Measurements from ENCODE around the gene LONRF2. TPM values are rescaled to one million over a fixed set of nuclear protein-coding genes. Genes with fewer than 3 reads are reported as not detected.

Gene LONRF2
- total RNA-seq, 1 donor from 2014 or later = 19.0 TPM

DNA sequence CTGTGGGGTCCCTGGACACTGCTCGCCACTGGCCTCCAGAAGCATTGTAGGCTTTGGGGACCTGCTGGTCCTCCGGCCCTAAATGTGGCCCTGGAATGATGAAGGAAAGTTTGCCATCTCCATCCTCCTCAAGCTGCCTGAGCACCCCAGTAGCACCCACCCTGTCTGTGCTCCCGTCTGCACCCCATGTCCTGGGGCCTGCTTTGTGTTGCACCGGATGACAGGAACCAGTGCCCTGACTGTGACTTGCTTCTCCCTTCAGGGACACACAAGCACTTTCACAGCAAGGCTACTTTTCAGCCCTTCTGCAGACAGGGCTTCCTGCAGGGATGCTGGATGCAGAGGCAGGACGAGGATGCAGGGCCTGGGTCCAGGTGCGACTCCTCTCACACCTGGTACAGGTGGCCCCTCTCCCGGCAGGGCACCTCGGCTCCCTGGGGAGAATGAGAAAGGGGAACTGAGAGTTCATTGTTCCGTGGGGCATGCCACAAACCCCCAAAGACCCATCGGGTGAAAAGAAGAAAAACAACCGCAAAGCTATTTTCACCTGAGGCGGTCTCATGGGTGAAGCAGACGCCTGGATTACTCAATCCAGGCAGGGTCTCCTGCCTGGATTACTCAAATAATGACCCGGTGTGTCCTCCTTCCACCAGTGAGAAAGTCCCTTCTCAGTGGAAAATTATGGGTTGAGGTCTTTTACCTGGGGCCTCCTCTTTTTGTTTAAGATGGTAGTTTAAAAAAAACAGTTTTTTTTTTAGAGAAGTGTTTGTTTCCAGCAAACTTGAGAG is 74.9 kb downstream of the LONRF2 start:
- H3K27ac ChIP-seq (replicated peaks) = no peak overlapping the region
- DNase-seq = no peak
- no peaks in the 10 kb centered on the region for H3K36me3 ChIP-seq
- H3K4me1 ChIP-seq = peaks cover 5% of the 10 kb centered on the region
- H3K9me3 ChIP-seq (replicated peaks) = no peaks in the 10 kb centered on the region
- peaks cover 7% of the 10 kb centered on the region for H3K27me3 ChIP-seq (ENCODE audit: low read depth)
- TF ChIP-seq, protein P1, sequence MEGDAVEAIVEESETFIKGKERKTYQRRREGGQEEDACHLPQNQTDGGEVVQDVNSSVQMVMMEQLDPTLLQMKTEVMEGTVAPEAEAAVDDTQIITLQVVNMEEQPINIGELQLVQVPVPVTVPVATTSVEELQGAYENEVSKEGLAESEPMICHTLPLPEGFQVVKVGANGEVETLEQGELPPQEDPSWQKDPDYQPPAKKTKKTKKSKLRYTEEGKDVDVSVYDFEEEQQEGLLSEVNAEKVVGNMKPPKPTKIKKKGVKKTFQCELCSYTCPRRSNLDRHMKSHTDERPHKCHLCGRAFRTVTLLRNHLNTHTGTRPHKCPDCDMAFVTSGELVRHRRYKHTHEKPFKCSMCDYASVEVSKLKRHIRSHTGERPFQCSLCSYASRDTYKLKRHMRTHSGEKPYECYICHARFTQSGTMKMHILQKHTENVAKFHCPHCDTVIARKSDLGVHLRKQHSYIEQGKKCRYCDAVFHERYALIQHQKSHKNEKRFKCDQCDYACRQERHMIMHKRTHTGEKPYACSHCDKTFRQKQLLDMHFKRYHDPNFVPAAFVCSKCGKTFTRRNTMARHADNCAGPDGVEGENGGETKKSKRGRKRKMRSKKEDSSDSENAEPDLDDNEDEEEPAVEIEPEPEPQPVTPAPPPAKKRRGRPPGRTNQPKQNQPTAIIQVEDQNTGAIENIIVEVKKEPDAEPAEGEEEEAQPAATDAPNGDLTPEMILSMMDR (IDR thresholded peaks at IDR 0.05; ENCODE audit: borderline replicate concordance) = no peak
- intact Hi-C loops (cut with micrococcal nuclease) = loop anchor here (10.0 kb wide), 2 partner anchors 73 to 683 kb away; no protein-coding TSS in a partner anchor
- no peak overlapping the region for H3K4me3 ChIP-seq

DNA sequence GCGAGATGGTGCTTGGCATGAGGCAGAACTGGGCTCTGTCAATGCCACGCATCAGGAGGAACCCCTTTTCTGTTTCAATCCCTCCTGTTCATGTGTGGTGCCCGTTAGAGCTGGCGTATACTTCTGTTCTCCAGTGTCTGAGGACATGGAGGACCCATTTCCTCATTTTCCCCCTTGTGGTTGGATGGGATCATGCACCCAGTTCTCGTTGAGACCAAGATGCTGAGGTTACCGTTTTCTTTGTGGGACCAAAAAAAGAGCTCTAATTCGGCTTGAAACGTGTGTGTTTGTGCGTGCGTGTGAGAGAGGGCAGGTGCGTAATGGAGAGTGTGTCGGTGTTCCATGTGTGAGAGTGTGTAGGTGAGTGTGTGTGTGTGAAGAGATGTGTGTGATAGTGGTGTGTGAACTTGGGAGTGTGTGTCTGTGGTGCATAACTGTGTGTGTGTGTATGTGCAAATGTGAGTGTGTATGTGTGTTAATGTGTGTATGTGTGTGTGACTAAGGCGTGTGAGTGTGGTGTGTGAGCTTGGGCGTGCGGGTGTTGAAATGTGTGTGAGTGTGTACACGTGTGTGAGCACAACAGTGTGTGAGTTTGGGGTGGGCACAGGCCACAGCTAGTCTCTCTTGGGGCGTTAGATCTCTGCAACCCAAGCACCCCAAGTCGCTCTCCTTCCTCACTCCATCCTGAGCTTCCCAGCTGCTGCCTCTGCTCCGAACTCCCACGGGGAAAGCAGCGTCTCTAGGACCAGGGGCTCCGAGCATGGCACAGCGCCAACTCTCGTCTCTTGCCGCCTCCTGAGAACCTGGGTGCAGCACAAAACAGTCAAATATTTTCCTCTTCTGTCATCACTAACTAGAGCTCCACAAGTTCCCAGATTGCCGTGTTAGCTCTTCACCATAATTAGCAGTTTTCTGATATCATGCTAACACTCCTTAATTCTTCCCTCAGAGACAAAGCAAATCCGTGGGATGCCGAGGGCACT is 75.8 kb downstream of the LONRF2 start:
- no peaks in the 10 kb centered on the region for H3K36me3 ChIP-seq
- peaks cover 7% of the 10 kb centered on the region for H3K27me3 ChIP-seq (ENCODE audit: low read depth)
- intact Hi-C loops (cut with micrococcal nuclease) = loop anchor here (10.0 kb wide), 2 partner anchors 72 to 682 kb away; no protein-coding TSS in a partner anchor
- DNase-seq = no peak
- TF ChIP-seq, protein P1 (IDR thresholded peaks at IDR 0.05; ENCODE audit: borderline replicate concordance) = peak; percentile 43
- H3K27ac ChIP-seq (replicated peaks) = no peak overlapping the region
- no peaks in the 10 kb centered on the region for H3K9me3 ChIP-seq (replicated peaks)
- H3K4me3 ChIP-seq = no peak overlapping the region
- peaks cover 6% of the 10 kb centered on the region for H3K4me1 ChIP-seq

DNA sequence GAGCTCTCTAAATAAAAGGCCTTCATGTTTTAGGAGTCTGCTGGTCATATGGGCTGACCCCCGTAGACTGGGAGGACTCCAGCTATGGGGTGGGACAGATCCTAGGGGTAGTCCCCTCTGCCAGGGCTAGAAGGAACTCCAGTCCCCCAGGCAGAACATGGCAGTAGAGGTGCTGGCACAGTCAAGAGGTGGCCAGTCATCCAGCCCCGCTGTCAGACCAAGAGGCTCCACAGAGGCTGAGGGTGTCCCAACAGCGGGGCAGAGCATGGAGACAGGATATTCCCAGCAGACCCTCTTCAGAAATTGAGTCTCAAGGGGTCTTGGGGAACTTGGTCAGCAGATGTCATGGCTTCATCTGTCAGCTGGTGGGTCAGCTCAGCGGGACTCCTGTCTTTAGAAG is 76.6 kb downstream of the LONRF2 start:
- no peak overlapping the region for H3K27ac ChIP-seq (replicated peaks)
- peaks cover 7% of the 10 kb centered on the region for H3K27me3 ChIP-seq (ENCODE audit: low read depth)
- H3K4me1 ChIP-seq = peaks cover 6% of the 10 kb centered on the region
- H3K36me3 ChIP-seq = no peaks in the 10 kb centered on the region
- no peak for DNase-seq
- TF ChIP-seq, protein P1 (IDR thresholded peaks at IDR 0.05; ENCODE audit: borderline replicate concordance) = no peak
- H3K4me3 ChIP-seq = no peak overlapping the region
- no peaks in the 10 kb centered on the region for H3K9me3 ChIP-seq (replicated peaks)
- intact Hi-C loops (cut with micrococcal nuclease) = loop anchor here (10.0 kb wide), 2 partner anchors 71 to 681 kb away; no protein-coding TSS in a partner anchor

DNA sequence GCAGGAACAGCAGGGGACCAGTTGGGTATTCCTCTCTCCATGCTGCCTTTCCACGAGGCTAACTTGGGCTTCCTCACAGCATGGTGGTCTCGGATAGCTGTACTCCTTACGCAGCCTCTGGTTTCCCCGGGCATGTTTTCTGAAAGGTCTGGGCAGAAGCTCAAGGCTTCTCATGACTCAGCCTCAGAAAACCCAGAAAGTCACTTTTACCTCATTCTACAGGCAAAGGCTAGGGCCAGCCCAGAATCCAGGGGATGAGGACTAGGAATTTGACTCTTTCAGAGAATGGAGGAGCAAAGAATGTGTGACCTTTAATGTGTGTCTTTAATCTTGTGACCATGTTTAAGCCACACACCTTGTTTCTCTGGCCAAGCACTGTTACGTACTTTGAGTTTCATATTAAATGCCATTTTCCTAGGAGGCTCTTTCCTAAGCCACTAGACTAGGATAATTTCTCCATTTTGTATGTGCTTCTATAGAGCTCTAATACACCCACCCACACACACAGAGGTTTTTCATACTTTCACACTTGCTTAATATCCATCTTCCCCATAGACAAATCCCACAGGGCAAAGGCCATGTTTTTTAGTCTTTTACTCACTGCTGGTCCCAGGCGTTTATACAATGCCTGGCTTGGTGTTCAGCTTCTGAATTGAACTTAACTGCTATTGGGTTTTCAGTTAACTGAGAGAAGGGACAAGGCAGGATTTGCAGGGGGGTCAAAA is 77.3 kb downstream of the LONRF2 start:
- TF ChIP-seq, protein P1 (IDR thresholded peaks at IDR 0.05; ENCODE audit: borderline replicate concordance) = no peak
- no peak for DNase-seq
- Histone ChIP-seq H3K27me3 (ENCODE audit: low read depth) (peaks cover 7% of the 10 kb centered on the region), H3K9me3 (replicated peaks) (no peaks in the 10 kb centered on the region), H3K4me3 (no peak overlapping the region), H3K4me1 (peaks cover 6% of the 10 kb centered on the region), H3K27ac (replicated peaks) (no peak overlapping the region), H3K36me3 (no peaks in the 10 kb centered on the region)
- intact Hi-C loops (cut with micrococcal nuclease) = loop anchor here (10.0 kb wide), 2 partner anchors 70 to 680 kb away; no protein-coding TSS in a partner anchor

DNA sequence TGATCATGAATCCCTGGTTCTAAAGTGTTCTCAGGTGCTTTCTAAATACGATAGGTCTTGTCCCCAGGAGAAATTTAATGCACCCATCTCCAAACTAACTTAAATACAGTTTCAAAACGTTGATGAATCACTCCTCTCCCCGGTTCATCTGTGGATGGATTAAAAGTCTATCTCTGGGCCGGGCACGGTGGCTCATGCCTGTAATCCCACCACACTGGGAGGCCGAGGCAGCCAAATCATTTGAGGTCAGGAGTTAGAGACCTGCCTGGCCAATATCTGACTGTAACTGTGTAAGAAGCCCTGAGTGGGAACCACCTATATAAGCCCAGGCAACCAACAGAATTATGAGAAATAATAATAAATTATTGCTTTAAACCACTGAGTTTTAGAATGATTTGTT is 78.7 kb downstream of the LONRF2 start:
- Histone ChIP-seq H3K4me1 (peaks cover 6% of the 10 kb centered on the region), H3K27ac (replicated peaks) (no peak overlapping the region), H3K9me3 (replicated peaks) (no peaks in the 10 kb centered on the region), H3K36me3 (no peaks in the 10 kb centered on the region), H3K27me3 (ENCODE audit: low read depth) (peaks cover 7% of the 10 kb centered on the region), H3K4me3 (no peak overlapping the region)
- intact Hi-C loops (cut with micrococcal nuclease) = loop anchor here (10.0 kb wide), 2 partner anchors 69 to 679 kb away; no protein-coding TSS in a partner anchor
- TF ChIP-seq, protein P1 (IDR thresholded peaks at IDR 0.05; ENCODE audit: borderline replicate concordance) = no peak
- DNase-seq = no peak
